H9 (cell line): Measurements from ENCODE around the gene XIRP1. TPM values are rescaled to one million over a fixed set of nuclear protein-coding genes. Genes with fewer than 3 reads are reported as not detected.

Experiments
- DNase-seq: peaks from one replicate; pipeline ENCODE4 v3.0.0-alpha.2; 2017
- H2AFZ ChIP-seq: one replicate; pipeline ENCODE4 v1.6.1; 2013; ENCODE audit warnings: mild to moderate bottlenecking, low read length, control low read depth, moderate library complexity
- H2AK5ac ChIP-seq: 2 replicates; pipeline ENCODE4 v1.6.1; 2013; ENCODE audit warnings: low read length, control low read depth, mixed read lengths; ENCODE audit not compliant: insufficient read length
- H2BK120ac ChIP-seq: one replicate; pipeline ENCODE4 v1.6.1; 2013; ENCODE audit warnings: low read depth, mild to moderate bottlenecking, low read length, control low read depth, inconsistent platforms; ENCODE audit not compliant: poor library complexity, severe bottlenecking
- H2BK12ac ChIP-seq: 2 replicates; pipeline ENCODE4 v1.6.1; 2013; ENCODE audit warnings: low read length, control low read depth, mixed read lengths, low read depth; ENCODE audit not compliant: insufficient read length
- H2BK15ac ChIP-seq: 2 replicates; pipeline ENCODE4 v1.6.1; 2013; ENCODE audit warnings: low read depth, low read length, control low read depth
- H2BK20ac ChIP-seq: one replicate; pipeline ENCODE4 v1.6.1; 2013; ENCODE audit warnings: low read depth, mild to moderate bottlenecking, low read length, control low read depth, inconsistent platforms; ENCODE audit not compliant: poor library complexity, severe bottlenecking
- H2BK5ac ChIP-seq: 2 replicates; pipeline ENCODE4 v1.6.1; 2013; ENCODE audit warnings: low read length, control low read depth, mixed read lengths; ENCODE audit not compliant: insufficient read length
- H3K14ac ChIP-seq: 2 replicates; pipeline ENCODE4 v1.6.1; 2013; ENCODE audit warnings: low read length, control low read depth; ENCODE audit not compliant: insufficient read depth
- H3K18ac ChIP-seq: 2 replicates; pipeline ENCODE4 v1.6.1; 2013; ENCODE audit warnings: low read depth, mild to moderate bottlenecking, mixed read lengths, low read length, control low read depth; ENCODE audit not compliant: insufficient read length
- H3K23ac ChIP-seq: 2 replicates; pipeline ENCODE4 v1.6.1; 2013; ENCODE audit warnings: low read length, control low read depth, mixed read lengths, low read depth; ENCODE audit not compliant: insufficient read length
- H3K23me2 ChIP-seq: 2 replicates; pipeline ENCODE4 v1.6.1; 2013; ENCODE audit warnings: low read depth, mild to moderate bottlenecking, mixed read lengths, low read length, control low read depth; ENCODE audit not compliant: insufficient read length, poor library complexity, severe bottlenecking
- H3K27ac ChIP-seq: 2 replicates; pipeline ENCODE4 v1.5.1; 2013; ENCODE audit warnings: low read length, control low read depth, mixed read lengths, low read depth; ENCODE audit not compliant: insufficient read length
- H3K27me3 ChIP-seq: 2 replicates; pipeline ENCODE4 v1.6.1; 2013; ENCODE audit warnings: low read length, control low read depth, inconsistent platforms; ENCODE audit not compliant: insufficient read depth
- H3K4ac ChIP-seq: 2 replicates; pipeline ENCODE4 v1.6.1; 2013; ENCODE audit warnings: low read depth, mild to moderate bottlenecking, control low read depth, inconsistent platforms, low read length, moderate library complexity
- H3K4me1 ChIP-seq: 2 replicates; pipeline ENCODE4 v1.6.1; 2013; ENCODE audit warnings: low read length, control low read depth, inconsistent platforms; ENCODE audit not compliant: insufficient read depth
- H3K4me2 ChIP-seq: 2 replicates; pipeline ENCODE4 v1.6.1; 2013; ENCODE audit warnings: low read length, control low read depth, mixed read lengths; ENCODE audit not compliant: insufficient read length, insufficient read depth
- H3K56ac ChIP-seq: 2 replicates; pipeline ENCODE4 v1.6.1; 2013; ENCODE audit warnings: low read depth, mild to moderate bottlenecking, mixed read lengths, low read length, control low read depth; ENCODE audit not compliant: insufficient read length
- H3K79me1 ChIP-seq: 2 replicates; pipeline ENCODE4 v1.6.1; 2013; ENCODE audit warnings: low read depth, mild to moderate bottlenecking, moderate library complexity, low read length, control low read depth, inconsistent platforms; ENCODE audit not compliant: insufficient read depth, poor library complexity, severe bottlenecking
- H3K79me2 ChIP-seq: 2 replicates; pipeline ENCODE4 v1.6.1; 2013; ENCODE audit warnings: low read length, control low read depth, inconsistent platforms; ENCODE audit not compliant: insufficient read depth
- H3K9ac ChIP-seq: 2 replicates; pipeline ENCODE4 v1.6.1; 2013; ENCODE audit warnings: low read length, control low read depth, mixed read lengths; ENCODE audit not compliant: insufficient read length; ENCODE audit errors: extremely low read depth
- H3K9me3 ChIP-seq: one replicate; pipeline ENCODE4 v1.6.1; 2013; ENCODE audit warnings: low read depth, low read length, inconsistent platforms; ENCODE audit not compliant: control insufficient read depth
- H3T11ph ChIP-seq: one replicate; pipeline ENCODE4 v1.6.1; 2013; ENCODE audit warnings: mild to moderate bottlenecking, low read length, control low read depth, inconsistent platforms
- H4K20me1 ChIP-seq: one replicate; pipeline ENCODE4 v1.6.1; 2013; ENCODE audit not compliant: control insufficient read depth, insufficient read length, insufficient read depth
- H4K5ac ChIP-seq: 2 replicates; pipeline ENCODE4 v1.6.1; 2013; ENCODE audit warnings: low read depth, mild to moderate bottlenecking, mixed read lengths, low read length, control low read depth; ENCODE audit not compliant: insufficient read length
- H4K8ac ChIP-seq: replicated peaks from 2 replicates; pipeline ENCODE4 v1.6.1; 2013; ENCODE audit warnings: low read length, control low read depth, mixed read lengths, low read depth; ENCODE audit not compliant: insufficient read length
- H4K91ac ChIP-seq: 2 replicates; pipeline ENCODE4 v1.6.1; 2013; ENCODE audit warnings: low read depth, mild to moderate bottlenecking, moderate library complexity, mixed read lengths, low read length, control low read depth; ENCODE audit not compliant: insufficient read length
- H3K27ac Mint-ChIP-seq, 3 experiments: 2 replicates in 2 of 3; 3 replicates in 1 of 3; pipeline ENCODE4 v1.8.0; 2020 to 2021; ENCODE audit warnings: mixed read lengths in 3 of 3, mild to moderate bottlenecking in 1 of 3, moderate library complexity in 1 of 3
- H3K27me3 Mint-ChIP-seq: 2 replicates; pipeline ENCODE4 v1.8.0; 2021; ENCODE audit warnings: low read depth, mild to moderate bottlenecking, moderate library complexity, mixed read lengths
- H3K36me3 Mint-ChIP-seq, 3 experiments: 2 replicates in 2 of 3; 3 replicates in 1 of 3; pipeline ENCODE4 v1.8.0; 2020 to 2021; ENCODE audit warnings: low read depth in 3 of 3, mixed read lengths in 3 of 3; ENCODE audit not compliant: insufficient read depth in 1 of 3
- H3K4me1 Mint-ChIP-seq, 2 experiments: 2 replicates each; pipeline ENCODE4 v1.8.0; 2020; ENCODE audit warnings: mixed read lengths in 2 of 2
- H3K4me3 Mint-ChIP-seq, 2 experiments: 2 replicates in 1 of 2; 3 replicates in 1 of 2; pipeline ENCODE4 v1.8.0; 2020 to 2021; ENCODE audit warnings: mild to moderate bottlenecking in 2 of 2, mixed read lengths in 2 of 2, moderate library complexity in 1 of 2
- H3K9me3 Mint-ChIP-seq, 2 experiments: 2 replicates in 1 of 2; 3 replicates in 1 of 2; pipeline ENCODE4 v1.8.0; 2020; ENCODE audit warnings: mild to moderate bottlenecking in 2 of 2, mixed read lengths in 2 of 2, moderate library complexity in 1 of 2
- CTCF ChIP-seq: fragments of 200-600 bp; sonication (generic); conservative IDR thresholded peaks from 3 replicates; pipeline ENCODE4 v1.8.0; 2021; ENCODE audit warnings: antibody characterized with exemption, mild to moderate bottlenecking
- WGBS: extraction: QIAGEN DNeasy Blood & Tissue Kit; methylation state at CpG from one replicate; pipeline ENCODE4 v1.1.7; 2013; ENCODE audit warnings: missing lambda C conversion rate, low lambda C conversion rate, mixed read lengths; ENCODE audit not compliant: insufficient read length; ENCODE audit errors: extremely low coverage; 5-methylcytosine and 5-hydroxymethylcytosine counted together
- total RNA-seq: library from RNA; stranded (reverse); gene quantifications from 2 replicates; pipeline ENCODE4 v1.2.1, GENCODE V29; 2021

The XIRP1 gene
- total RNA-seq, 1 experiment from 2014 or later: not detected

DNA sequence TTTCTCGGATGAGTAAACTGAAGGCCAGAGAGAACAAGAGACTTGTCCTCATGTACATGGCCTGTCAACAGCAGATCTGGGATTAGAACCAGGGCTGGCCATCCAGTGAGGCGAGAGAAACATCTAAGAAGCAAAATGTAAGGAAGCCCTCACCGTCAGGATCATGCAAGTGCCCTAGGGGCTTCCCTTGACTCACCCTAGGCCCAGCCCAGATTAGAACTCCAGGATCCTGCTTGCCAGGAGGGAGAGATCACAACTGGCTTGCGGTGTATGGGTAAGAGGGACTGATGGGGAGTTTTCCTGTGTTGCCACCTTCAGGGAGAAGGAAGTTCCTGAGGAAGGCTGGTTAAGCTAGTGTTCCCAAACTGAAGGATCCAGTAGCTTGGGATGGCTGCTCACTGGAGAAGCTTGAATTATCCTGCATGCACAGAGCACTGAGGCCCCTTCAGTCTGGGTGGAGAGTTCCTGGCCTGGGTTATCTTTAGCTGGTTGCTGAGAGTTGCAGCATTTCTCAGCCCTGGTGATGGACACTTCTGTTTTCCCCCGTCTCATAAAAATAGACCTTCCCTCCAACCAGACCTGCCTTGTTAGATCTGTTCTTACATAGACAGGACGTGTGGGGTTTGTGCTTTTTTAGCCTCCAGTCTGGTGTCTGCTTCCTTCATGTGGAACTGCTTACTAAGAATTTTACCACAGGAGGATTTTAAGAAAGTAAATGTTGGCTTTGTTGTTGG, 28.2 kb upstream of the XIRP1 start:
- no peak overlapping the region for H3K4ac ChIP-seq

More for the DNA sequence above, 28.2 kb upstream of the XIRP1 start:
- Histone ChIP-seq H4K5ac (no peak overlapping the region), H3T11ph (no peak overlapping the region), H2BK15ac (no peak overlapping the region), H3K23me2 (no peaks in the 10 kb centered on the region), H3K23ac (no peak overlapping the region), H3K4me1 (no peaks in the 10 kb centered on the region), H2BK120ac (no peak overlapping the region), H2BK5ac (no peak overlapping the region), H2AK5ac (no peak overlapping the region), H3K27me3 (no peaks in the 10 kb centered on the region), H3K9ac (no peak overlapping the region), H3K79me2 (no peaks in the 10 kb centered on the region), H4K20me1 (no peaks in the 10 kb centered on the region), H4K91ac (no peak overlapping the region), H3K4me2 (no peak overlapping the region), H3K79me1 (no peaks in the 10 kb centered on the region), H3K56ac (no peak overlapping the region), H2BK12ac (no peak overlapping the region), H3K27ac (no peak overlapping the region), H3K14ac (no peak overlapping the region), H3K18ac (no peak overlapping the region), H2BK20ac (no peak overlapping the region), H3K9me3 (no peaks in the 10 kb centered on the region), H4K8ac (no peak overlapping the region), H2AFZ (no peak overlapping the region)
- Mint-ChIP-seq H3K4me1 (no peaks in the 10 kb centered on the region), H3K27me3 (peaks cover 11% of the 10 kb centered on the region; the same call in 1 of the 2 replicates), H3K9me3 (no peaks in the 10 kb centered on the region), H3K4me3 (no peak overlapping the region), H3K27ac (no peak overlapping the region), H3K36me3 (no peaks in the 10 kb centered on the region)
- TF ChIP-seq CTCF: no peak
- WGBS: no CpG with 5 or more reads among the region's 6 CpGs
- no peak for DNase-seq
